KOPT-K1 (cell line): ENCODE data around the gene POU1F1.
"Not testable (repeated sequence)": the region's sequence is repeated elsewhere in the genome, so short reads cannot be mapped to it uniquely, and the experiment has no call there.

Experiments used
- H3K27ac ChIP-seq: fragments of 200-600 bp; sonication (generic); 2 replicates; pipeline ENCODE4 v1.5.1; 2016; ENCODE audit warnings: antibody characterized with exemption, mild to moderate bottlenecking, low read depth, low read length; ENCODE audit not compliant: poor library complexity, severe bottlenecking
- H3K36me3 ChIP-seq: fragments of 200-600 bp; sonication (generic); 2 replicates; pipeline ENCODE4 v1.5.1; 2017; ENCODE audit warnings: antibody characterized with exemption, mild to moderate bottlenecking, low read length, moderate library complexity; ENCODE audit not compliant: insufficient read depth
- H3K9me3 ChIP-seq: fragments of 200-600 bp; sonication (generic); 2 replicates; pipeline ENCODE4 v1.5.1; 2017; ENCODE audit warnings: antibody characterized with exemption, low read length, mild to moderate bottlenecking; ENCODE audit not compliant: insufficient read depth, poor library complexity, severe bottlenecking

POU1F1 gene

DNA sequence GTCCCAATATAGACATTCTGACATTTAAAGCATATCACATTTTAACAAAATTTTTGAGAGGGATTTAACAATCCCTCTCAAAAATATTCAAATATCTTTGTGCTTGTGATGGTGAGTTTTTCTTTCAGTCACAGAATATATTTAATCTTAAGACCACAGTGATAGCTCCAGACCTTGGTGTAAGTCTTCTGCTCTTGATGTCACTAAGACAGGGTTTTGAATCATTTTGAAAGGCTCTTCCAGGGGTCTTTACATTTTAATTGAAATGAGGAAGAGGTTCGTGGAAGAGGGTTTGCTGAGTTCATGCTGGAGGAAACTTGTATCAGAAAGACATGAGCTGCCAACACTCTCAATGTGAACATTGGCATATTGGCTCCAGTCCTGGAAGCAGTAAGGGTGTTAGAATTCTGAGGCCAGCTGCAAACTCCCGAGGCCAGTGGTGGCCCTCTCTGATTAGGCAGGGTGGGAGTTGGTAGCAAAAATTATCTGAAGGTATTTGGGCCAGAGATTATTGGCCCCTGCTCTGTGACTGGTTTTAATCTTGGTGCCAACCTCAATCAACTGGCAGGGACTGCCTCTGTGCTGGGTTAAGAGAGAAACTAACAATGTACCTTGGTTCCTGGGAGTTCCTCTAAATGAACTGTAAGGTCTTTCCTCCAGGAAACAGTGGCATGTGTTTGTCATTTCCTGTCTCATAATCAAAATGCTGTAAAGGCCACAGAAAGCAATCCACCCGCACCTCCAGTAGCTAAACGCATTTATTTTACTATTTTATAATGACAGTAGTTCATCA is 5.3 kb downstream of the POU1F1 start:
- Histone ChIP-seq H3K9me3 (no peaks in the 10 kb centered on the region), H3K36me3 (no peaks in the 10 kb centered on the region), H3K27ac (peak overlapping the region; percentile 89)

GRCh38 chr3:87269723-87270122 is 6.7 kb downstream of the POU1F1 start:
- no peaks in the 10 kb centered on the region for H3K36me3 ChIP-seq
- H3K27ac ChIP-seq = peak overlapping the region; percentile 89
- no peaks in the 10 kb centered on the region for H3K9me3 ChIP-seq

DNA sequence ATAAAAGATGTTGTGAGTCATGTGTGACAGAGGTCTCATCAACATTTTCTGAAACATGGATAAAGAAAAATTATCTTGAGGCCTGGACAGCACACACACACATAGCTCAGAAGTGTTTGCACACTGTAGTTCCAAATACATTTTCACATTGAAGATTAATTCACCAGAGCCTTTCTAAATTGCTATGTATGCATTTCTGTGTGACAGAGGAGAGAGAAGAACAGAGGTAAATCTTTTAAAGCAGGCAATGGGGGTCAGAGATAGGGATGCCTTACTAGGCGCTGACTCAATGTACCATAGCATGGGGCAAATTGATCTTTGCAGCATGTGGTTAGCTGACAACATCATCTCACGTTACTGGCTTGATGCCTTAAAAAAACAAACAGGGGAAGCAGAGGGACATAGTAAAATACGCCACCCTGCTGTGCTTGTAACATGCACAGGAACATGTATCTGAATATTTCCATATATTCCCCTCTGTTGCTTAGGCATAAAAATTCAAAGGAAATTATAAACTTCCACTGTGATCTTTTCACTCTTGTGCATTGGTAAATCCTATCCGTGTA is 7.7 kb downstream of the POU1F1 start:
- H3K36me3 ChIP-seq = no peaks in the 10 kb centered on the region
- H3K9me3 ChIP-seq = no peaks in the 10 kb centered on the region
- H3K27ac ChIP-seq = peak overlapping the region; percentile 89

DNA sequence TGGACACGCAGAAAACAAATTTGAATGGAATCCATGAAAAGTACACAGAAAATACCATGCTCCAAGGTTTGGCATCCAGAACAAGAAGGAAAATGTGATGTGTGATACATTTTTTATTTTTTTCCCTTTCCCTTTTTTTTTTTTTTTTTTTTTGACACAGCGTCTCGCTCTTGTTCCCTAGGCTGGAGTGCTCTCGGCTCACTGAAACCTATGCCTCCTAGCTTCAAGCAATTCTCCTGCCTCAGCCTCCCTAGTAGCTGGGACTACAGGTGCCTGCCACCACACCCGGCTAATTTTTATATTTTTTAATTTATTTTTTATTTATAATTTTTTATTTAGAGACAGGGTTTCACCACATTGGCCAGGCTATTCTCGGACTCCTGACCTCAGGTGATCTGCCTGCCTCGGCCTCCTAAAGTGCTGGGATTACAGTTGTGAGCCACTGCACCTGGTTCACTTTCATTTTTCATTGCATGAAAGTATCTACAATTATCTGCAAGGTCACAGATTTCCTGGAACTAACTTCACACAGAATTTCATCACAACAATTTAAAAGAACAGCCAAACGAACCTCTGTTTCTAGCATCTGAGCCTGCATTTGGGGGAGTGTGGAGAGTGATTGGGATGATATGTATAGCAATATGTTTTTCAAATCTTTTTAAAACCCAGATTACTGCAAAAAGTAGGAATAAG is 8.3 kb downstream of the POU1F1 start:
- Histone ChIP-seq H3K9me3 (no peaks in the 10 kb centered on the region), H3K27ac (peak overlapping the region; percentile 89), H3K36me3 (no peaks in the 10 kb centered on the region)

DNA sequence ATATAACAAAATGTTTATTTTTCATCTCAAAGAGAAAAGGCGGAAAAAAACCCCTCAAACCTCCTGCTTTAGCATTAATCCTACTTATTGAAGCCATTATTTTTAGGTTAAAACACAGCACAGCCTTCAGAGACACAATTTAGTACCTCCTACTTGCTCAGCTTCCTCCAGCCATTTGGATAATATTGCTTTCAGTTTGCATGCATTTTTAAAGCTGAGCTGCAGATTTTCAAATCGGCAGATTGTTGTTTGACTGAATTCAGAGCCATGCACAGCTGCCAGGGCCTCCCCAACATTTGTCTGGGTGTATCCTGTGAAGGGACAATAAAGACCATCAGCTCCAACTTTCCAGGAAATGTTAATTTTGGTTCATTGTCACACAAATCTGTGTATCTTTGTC is 14.5 kb downstream of the POU1F1 start:
- no peak overlapping the region for H3K27ac ChIP-seq
- no peaks in the 10 kb centered on the region for H3K9me3 ChIP-seq
- H3K36me3 ChIP-seq = no peaks in the 10 kb centered on the region

GRCh38 chr3:87260270-87260669 is 16.1 kb downstream of the POU1F1 start:
- Histone ChIP-seq H3K9me3 (no peaks in the 10 kb centered on the region), H3K27ac (no peak overlapping the region), H3K36me3 (peaks cover 3% of the 10 kb centered on the region; the same call in 1 of the 2 replicates)

DNA sequence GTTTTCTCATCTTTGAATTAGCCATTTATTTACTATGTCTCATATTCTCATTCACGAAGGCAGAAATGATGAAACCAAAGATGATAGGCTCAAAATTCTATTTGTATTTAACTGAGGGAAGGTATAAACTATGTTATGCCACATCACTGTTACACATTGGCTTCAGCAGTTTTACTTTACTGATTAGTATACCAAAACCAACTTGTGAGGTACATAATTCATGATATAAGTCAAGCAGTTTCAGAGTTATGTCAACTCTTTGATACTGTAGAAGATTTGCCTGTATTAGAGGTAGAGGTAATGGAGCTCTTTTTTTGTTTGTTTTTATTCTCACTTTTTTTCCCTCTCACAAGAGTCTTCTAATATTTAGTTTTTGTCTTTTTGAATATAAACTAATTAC is 26.4 kb downstream of the POU1F1 start:
- H3K9me3 ChIP-seq = no peaks in the 10 kb centered on the region
- H3K27ac ChIP-seq = no peak overlapping the region
- H3K36me3 ChIP-seq = peaks cover 37% of the 10 kb centered on the region

DNA sequence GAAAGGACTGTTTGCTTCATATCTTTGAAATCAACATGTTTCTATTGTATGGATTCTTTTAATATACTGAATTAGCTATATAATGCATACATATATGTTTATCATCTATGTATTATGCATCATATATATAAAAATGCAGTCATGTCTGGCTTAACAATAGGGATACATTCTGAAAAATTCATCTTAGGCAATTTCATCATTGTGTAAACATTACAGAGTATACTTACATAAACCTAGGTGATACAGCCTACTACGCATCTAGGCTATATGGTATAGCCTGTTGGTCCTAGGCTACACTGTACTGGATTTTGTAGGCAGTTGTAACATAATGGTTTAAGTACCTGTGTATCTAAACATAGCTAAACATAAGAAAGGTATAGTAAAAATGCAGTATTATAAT is 27.6 kb downstream of the POU1F1 start:
- Histone ChIP-seq H3K9me3 (no peaks in the 10 kb centered on the region), H3K36me3 (peaks cover 31% of the 10 kb centered on the region), H3K27ac (no peak overlapping the region)

GRCh38 chr3:87248231-87248630 is 28.2 kb downstream of the POU1F1 start:
- peaks cover 25% of the 10 kb centered on the region for H3K36me3 ChIP-seq
- H3K27ac ChIP-seq, H3K9me3 ChIP-seq: not testable (repeated sequence)

DNA sequence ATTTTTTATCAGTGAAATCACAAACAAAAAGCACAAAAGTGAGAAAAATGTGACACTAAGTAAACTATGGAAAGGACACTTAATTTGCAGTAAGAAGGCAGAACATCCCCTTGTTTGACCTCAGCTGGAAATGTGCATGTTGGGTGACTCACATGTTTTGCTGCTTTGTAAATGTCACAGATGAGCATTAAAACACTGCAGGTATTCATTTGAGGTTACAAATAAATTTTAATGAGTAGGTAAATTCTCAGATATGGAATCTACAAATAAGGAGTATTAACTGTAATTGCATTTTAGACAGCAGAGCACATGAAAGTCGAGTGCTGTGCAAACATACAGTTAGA is 29.0 kb downstream of the POU1F1 start:
- H3K9me3 ChIP-seq = no peaks in the 10 kb centered on the region
- H3K36me3 ChIP-seq = peaks cover 22% of the 10 kb centered on the region
- no peak overlapping the region for H3K27ac ChIP-seq

GRCh38 chr3:87246662-87247429 is 29.5 kb downstream of the POU1F1 start:
- H3K9me3 ChIP-seq = no peaks in the 10 kb centered on the region
- H3K36me3 ChIP-seq = peaks cover 22% of the 10 kb centered on the region
- H3K27ac ChIP-seq = no peak overlapping the region

DNA sequence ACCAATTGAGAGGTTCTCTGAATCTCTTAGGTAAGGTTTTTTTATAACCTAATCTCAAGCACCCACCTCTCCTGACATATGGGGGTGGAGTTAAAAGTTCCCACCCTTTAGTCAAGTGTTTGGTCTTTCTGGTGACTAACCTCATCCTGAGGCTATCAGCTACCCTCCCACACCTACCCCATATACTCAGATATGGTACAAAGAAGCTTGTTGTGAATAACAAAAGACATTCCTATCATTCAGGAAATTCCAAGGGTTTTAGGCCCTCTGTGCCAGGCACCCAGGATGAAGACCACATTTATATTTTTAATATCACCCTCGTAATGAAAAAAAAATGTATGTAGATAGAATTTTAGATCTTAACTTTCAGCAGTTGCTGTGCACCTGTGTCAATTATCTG is 40.3 kb downstream of the POU1F1 start:
- no peak overlapping the region for H3K27ac ChIP-seq
- H3K9me3 ChIP-seq = no peaks in the 10 kb centered on the region
- H3K36me3 ChIP-seq = no peaks in the 10 kb centered on the region; the same call in 1 of the 2 replicates

DNA sequence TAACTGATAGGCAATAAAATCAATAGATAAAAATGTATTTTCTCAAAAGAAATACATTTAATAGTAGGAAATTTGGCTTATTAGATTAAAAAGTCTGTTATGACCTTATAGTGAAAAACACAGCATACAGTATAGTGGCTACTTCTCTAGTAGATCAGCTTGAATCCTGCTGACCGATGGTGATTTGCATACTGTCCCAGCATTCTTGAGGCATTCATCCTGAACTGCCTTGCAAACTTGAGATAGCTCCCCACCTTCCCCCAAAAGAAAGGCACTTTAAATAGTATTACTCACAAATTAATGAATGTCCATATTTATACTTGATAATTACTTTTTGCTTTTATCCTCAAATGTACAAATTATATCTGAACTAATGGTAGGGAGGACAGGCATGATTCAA is 42.6 kb downstream of the POU1F1 start:
- H3K27ac ChIP-seq = no peak overlapping the region
- H3K9me3 ChIP-seq = no peaks in the 10 kb centered on the region
- no peaks in the 10 kb centered on the region for H3K36me3 ChIP-seq

GRCh38 chr3:87229113-87229512 is 47.3 kb downstream of the POU1F1 start:
- Histone ChIP-seq H3K36me3 (no peaks in the 10 kb centered on the region), H3K9me3 (no peaks in the 10 kb centered on the region), H3K27ac (no peak overlapping the region)

DNA sequence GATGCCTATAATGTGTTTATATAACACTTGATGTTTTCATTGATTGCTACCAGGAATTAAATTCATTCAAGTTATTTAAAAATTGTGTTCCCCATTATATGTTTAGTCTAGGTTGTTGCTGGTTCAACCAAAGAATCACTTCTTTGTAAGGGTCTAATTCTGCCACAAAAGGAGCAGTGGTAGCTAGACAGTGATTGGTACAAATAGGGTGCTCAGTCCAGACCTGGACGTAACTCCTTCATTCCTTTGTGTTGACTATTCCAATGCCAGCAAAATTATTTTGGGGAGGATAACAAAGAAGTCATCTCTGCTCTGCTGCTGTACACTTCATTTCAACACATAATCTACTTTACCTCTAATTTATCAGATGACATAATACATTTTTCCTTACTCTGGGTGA is 48.1 kb downstream of the POU1F1 start:
- no peaks in the 10 kb centered on the region for H3K9me3 ChIP-seq
- no peaks in the 10 kb centered on the region for H3K36me3 ChIP-seq
- no peak overlapping the region for H3K27ac ChIP-seq
